Right cardiac atrium (tissue), 5 donors: ENCODE measurements around the gene E2F2. TPM values are rescaled to one million over a fixed set of nuclear protein-coding genes. Genes with fewer than 3 reads are reported as not detected.

Experiments
- ATAC-seq, 2 donors: fragments of 200-7000 bp; cut with Tn5 transposase; one replicate each; pipeline versions ENCODE4 v1.8.0 to v1.9.1; 2020; ENCODE audit warnings: moderate library complexity in 2 of 2, mild to moderate bottlenecking in 1 of 2
- DNase-seq, 3 donors: peaks; one replicate each; pipeline ENCODE4 v3.0.0-alpha.2; 2020
- H3K27ac ChIP-seq: one replicate; pipeline ENCODE4 v1.5.1; 2013; ENCODE audit warnings: mild to moderate bottlenecking, low read length, control low read depth, moderate library complexity
- H3K27me3 ChIP-seq: one replicate; pipeline ENCODE4 v1.6.1; 2013; ENCODE audit not compliant: control insufficient read depth, insufficient read depth
- H3K4me1 ChIP-seq: one replicate; pipeline ENCODE4 v1.6.1; 2013; ENCODE audit warnings: low read length; ENCODE audit not compliant: control insufficient read depth, insufficient read depth
- H3K4me3 ChIP-seq: one replicate; pipeline ENCODE4 v1.5.1; 2013; ENCODE audit warnings: low read length, control low read depth
- H3K9me3 ChIP-seq: one replicate; pipeline ENCODE4 v1.6.1; 2013; ENCODE audit warnings: low read length; ENCODE audit not compliant: control insufficient read depth
- WGBS: extraction: QIAGEN DNeasy Blood & Tissue Kit; methylation state at CpG from one replicate; pipeline ENCODE4 v1.1.7; 2013; 5-methylcytosine and 5-hydroxymethylcytosine counted together
- intact Hi-C, 4 donors: fragments of 100-400 bp; cut with DNase I; formaldehyde crosslinking; loops; one replicate each; pipeline versions ENCODE4 v1.11.0 to v1.14.0; 2022 to 2023
- polyA plus RNA-seq: library from polyadenylated mRNA; stranded (reverse); fragments of 200-250 nt; gene quantifications from one replicate; pipeline ENCODE4 v1.2.3, GENCODE V29; 2013
- total RNA-seq, 4 donors: library from RNA; stranded (reverse); fragmentation: NEBNext Ultra II Directional; extraction: Animal tissue kit (Norgen Biotek cat#: 25700); gene quantifications; one replicate each; pipeline ENCODE4 v1.2.1, GENCODE V29; 2021
- donor health status: healthy with polysubstance abuse.
- donor health status: DM: no; HTN: yes; CAD: no.
- donor health status: DM: no; HTN: no; CAD: no.
- donor health status: DM: no; HTN: yes; CAD: no; lungs with severe emphysema.
- donor health status: DM: yes; HTN: yes; CAD: no.

Gene E2F2
- total and polyA plus RNA-seq, 5 donors, result 0.05 to 0.82 (median 0.23) TPM; not detected in 1

DNA sequence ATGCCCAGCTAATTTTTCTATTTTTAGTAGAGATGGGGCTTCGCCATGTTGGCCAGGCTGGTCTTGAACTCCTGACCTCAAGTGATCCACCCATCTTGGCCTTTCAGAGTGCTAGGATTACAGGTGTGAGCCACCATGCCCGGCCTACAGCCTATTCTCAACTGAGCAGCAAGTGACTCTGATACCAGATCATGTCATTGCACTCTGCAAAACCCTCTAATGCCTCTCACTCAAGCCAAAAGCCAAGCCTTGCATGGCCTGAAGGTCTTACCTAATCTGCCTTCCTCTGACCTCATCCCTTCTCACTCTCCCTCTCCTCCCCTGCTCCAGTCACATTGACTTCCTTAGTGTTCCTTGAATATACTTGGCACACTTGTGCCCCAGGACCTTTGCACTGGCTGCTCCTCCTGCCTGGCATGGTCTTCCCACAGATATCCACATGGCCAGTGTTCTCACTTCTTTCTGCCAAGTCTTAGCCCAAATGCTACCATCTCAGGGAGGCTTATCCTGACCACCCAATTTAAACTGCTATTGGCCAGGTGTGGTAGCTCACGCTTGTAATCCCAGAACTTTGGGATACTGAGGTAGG is 38.8 kb downstream of the E2F2 start:
- ATAC-seq (no peak), DNase-seq (no peak)
- 88% methylated on average over 3 of the region's 3 CpGs for WGBS
- intact Hi-C loops, result no loop called here
- Histone ChIP-seq H3K4me1 (no peaks in the 10 kb centered on the region), H3K4me3 (no peak overlapping the region), H3K27ac (no peak overlapping the region), H3K27me3 (no peaks in the 10 kb centered on the region), H3K9me3 (no peaks in the 10 kb centered on the region)

- intact Hi-C loops, result no loop called here
- ATAC-seq (no peak), DNase-seq (peak in 1 of 3 donors; percentile 18)
- Histone ChIP-seq H3K9me3 (no peaks in the 10 kb centered on the region), H3K4me3 (no peak overlapping the region), H3K27ac (no peak overlapping the region), H3K4me1 (no peaks in the 10 kb centered on the region), H3K27me3 (no peaks in the 10 kb centered on the region)
- WGBS, result 47% methylated on average over 5 of the region's 5 CpGs
Measured at GRCh38 chr1:23489842-23490241, 41.2 kb downstream of the E2F2 start.

DNA sequence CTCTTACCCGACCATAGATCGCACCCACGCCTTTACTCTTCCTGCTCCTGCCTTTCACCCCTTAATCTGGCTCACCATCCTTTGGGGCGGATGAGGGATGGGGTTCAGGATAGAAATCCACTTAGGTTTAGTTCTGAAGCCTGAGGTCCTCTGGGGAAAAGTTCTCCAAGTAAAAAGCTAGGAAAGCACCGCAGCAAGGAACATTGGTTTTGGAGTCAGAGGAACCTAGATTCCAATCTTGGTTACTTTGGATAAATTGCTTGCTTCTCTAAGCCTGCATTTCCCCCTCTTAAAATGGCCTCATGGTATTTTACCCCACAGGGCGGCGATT is 46.1 kb downstream of the E2F2 start:
- DNase-seq (no peak), ATAC-seq (no peak)
- Histone ChIP-seq H3K27me3 (no peaks in the 10 kb centered on the region), H3K4me1 (peaks cover 12% of the 10 kb centered on the region), H3K4me3 (peak overlapping the region; percentile 99), H3K27ac (no peak overlapping the region), H3K9me3 (no peaks in the 10 kb centered on the region)
- intact Hi-C loops, result no loop called here
- 43% methylated on average over 7 of the region's 7 CpGs for WGBS

DNA sequence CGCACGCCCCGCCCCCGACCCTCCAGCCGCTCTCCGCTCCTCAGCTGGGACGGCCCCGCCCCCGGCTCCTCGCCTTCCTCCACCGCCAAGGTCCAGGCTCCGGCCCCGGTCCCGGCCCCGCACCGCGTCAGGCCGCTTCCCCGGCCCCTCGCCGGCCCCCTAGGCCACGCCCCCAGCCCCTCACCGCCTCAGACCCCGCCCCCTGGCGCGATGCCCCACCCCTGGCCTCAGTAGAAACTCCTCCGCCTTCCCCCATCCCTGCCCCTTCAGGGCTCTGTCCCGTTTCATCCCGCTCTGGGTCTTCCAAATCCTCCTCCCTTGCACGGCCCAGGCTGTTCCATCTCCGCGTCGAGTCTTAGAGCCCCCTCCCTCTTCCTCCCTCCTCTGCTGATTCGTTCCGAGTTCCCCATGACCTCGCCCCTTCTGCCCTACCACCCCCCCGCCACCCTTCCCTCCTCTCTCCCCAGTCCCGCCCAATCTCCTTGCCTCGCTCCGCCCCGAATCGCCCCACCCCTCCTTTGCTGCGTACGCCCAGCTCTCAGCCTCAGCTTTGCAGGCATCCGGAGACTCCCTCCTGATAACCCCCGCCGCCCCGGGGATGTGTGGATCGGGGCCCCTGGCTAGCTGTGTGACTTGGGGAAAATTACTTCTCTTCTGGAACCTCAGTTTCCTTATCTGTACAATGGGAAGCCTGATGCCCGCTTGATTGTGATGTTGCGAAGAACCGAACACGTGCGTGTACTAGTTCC is 46.6 kb downstream of the E2F2 start:
- 5% methylated on average over 54 of the region's 54 CpGs for WGBS
- Histone ChIP-seq H3K27ac (peak overlapping the region; percentile 95), H3K27me3 (no peaks in the 10 kb centered on the region), H3K4me1 (peaks cover 12% of the 10 kb centered on the region), H3K9me3 (no peaks in the 10 kb centered on the region), H3K4me3 (peak overlapping the region; percentile 99)
- ATAC-seq (peak; percentile 95), DNase-seq (peak; percentile 97 to 99 (median 98))
- intact Hi-C loops, result no loop called here

DNA sequence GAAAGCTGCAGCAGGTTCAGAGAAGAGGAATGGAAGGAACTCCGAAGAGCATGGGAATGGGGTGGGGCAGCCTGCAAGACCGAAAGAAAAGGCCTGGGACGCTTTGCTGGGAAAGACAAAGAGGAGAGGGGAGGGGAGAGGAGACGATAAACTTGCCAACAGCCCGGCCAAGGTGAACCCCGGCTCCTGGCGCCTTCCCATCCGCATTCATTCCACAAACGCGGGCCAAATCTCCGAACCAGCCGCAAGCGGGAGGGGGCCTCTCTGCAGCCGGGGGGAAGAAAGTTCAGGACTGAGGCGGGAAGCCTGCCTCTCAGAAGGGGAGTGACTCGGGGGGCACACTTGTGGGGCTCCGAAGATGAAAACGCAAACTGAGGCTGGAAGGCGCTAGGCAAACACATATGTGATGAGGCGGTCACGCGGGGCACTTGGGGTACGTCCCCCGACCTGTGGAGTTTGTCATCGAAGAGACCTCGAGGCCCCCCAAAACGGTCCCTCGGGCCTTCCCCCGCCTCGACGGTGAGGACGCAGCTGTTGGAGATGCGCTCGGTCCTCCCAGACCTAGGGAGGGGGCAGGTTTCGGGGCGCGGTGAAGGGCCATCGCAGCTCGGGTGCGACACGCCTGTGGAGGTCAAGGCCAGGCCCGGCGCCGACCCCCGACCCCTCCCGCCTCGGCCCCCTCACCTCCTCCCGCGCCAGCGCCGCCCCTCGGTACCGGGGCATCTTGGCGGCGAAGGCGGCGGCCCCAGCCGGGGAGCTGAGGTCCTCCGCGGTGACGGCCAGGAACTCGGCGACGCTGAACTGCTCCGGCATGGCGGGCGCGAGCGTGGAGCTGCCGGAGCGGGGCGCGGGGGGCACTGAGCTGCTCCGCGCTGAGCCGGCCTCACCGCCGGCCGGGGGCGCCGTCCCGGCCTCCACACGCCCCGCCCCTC is 47.4 kb downstream of the E2F2 start, which contains the start of gene ASAP3:
TSS of gene ASAP3 (minus strand) at position 859 of the 932 bp plus-strand sequence. CDS start at position 813, 46 bp downstream.
- Histone ChIP-seq H3K9me3 (no peaks in the 10 kb centered on the region), H3K27ac (peak within 1 kb of the TSS; percentile 95), H3K27me3 (no peaks in the 10 kb centered on the region), H3K4me3 (peak within 1 kb of the TSS; percentile 99), H3K4me1 (peaks cover 17% of the 10 kb centered on the region)
- DNase-seq (peak; percentile 61 to 86 (median 78)), ATAC-seq (peak; percentile 1 to 5)
- intact Hi-C loops, result no loop called here
- WGBS, result under 1% methylated on average over 84 of the region's 84 CpGs

GRCh38 chr1:23481904-23482303 is 49.1 kb downstream of the E2F2 start:
- H3K9me3 ChIP-seq, result no peaks in the 10 kb centered on the region
- WGBS, result 93% methylated on average over 6 of the region's 6 CpGs
- no peak for ATAC-seq
- no peak overlapping the region for H3K4me3 ChIP-seq
- intact Hi-C loops, result no loop called here
- H3K27ac ChIP-seq, result peak overlapping the region; percentile 38
- H3K4me1 ChIP-seq, result peaks cover 17% of the 10 kb centered on the region
- no peak for DNase-seq
- H3K27me3 ChIP-seq, result no peaks in the 10 kb centered on the region

DNA sequence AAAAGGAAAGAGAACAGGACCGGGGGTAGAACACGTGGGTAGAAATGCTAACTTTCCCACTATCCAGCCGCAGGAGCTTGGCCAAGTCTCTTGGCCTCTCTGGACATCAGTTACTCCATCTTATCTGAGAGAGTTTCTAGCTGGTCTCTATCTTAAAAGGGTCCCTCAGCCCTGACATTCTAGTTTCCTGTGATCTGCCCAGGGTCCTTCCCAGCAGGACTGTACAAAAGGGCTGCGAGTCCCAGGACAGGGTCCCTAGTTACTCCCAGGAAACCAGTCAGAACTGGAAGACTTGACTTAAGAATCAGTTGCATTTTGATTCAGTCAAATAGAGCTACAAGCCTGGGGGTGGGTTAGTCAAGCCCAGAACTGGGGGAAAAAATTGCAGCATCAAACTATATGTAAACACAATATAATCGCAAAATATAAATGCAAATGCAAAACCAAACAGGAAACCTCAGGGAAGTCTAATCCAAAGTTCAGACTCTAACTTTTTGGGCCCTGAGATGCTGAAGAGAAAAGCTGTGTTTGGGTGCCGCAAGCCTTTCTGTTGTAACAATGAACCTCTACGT is 49.9 kb downstream of the E2F2 start:
- Histone ChIP-seq H3K4me1 (peaks cover 17% of the 10 kb centered on the region), H3K27ac (peak overlapping the region; percentile 38), H3K27me3 (no peaks in the 10 kb centered on the region), H3K4me3 (no peak overlapping the region), H3K9me3 (no peaks in the 10 kb centered on the region)
- intact Hi-C loops, result no loop called here
- DNase-seq (no peak), ATAC-seq (no peak)
- WGBS, result 80% methylated on average over 7 of the region's 7 CpGs

DNA sequence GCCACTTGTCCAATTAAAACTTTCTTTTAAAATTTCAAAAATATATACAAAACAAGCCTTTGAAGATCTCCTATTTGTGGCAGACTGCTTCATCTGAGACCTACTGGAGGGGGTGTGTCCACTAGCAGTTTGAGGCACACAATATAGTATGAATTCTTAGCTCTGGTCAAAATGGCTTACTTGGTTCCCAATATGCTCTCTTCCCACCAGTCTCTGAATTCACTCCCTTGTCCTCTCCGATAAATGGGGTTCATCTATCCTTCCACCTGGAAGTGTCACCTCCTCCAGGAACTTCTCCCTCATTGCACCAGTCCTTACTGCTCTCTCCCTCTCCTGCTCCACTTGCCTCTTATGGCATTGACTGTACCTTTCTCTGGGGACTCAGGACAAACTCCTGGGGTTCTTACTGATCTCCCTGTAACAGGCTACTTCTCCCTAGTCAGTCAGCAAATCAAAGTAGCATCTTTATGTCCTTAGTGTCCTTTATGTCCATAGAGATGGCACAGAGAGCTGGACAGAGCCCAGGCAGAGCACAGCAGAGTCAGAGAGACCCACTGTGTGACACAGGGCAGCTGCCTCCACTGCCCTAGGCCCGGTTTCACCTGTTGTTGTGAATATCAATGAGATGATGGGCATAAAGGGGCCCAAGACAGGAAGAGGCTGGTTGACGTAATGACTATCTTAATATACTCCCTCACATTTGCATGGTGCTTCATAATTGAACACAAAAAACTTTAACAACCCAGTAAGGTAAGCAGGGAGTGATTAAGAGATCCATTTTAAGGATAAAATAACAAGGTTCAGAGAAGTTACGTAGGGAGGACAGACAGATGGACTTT is 50.6 kb downstream of the E2F2 start:
- WGBS, result 88% methylated on average over 4 of the region's 4 CpGs
- intact Hi-C loops, result no loop called here

GRCh38 chr1:23479666-23479941 is 51.4 kb downstream of the E2F2 start:
- H3K9me3 ChIP-seq, result no peaks in the 10 kb centered on the region
- no peaks in the 10 kb centered on the region for H3K27me3 ChIP-seq
- 82% methylated on average over 2 of the region's 2 CpGs for WGBS
- ATAC-seq (no peak), DNase-seq (no peak)
- no peak overlapping the region for H3K4me3 ChIP-seq
- H3K27ac ChIP-seq, result no peak overlapping the region
- intact Hi-C loops, result no loop called here
- H3K4me1 ChIP-seq, result peaks cover 17% of the 10 kb centered on the region

More for the DNA sequence above, 50.6 kb downstream of the E2F2 start:
- no peaks in the 10 kb centered on the region for H3K9me3 ChIP-seq
- no peak overlapping the region for H3K4me3 ChIP-seq
- DNase-seq, result no peak
- no peak for ATAC-seq
- peaks cover 17% of the 10 kb centered on the region for H3K4me1 ChIP-seq
- H3K27ac ChIP-seq, result peak overlapping the region; percentile 66
- H3K27me3 ChIP-seq, result no peaks in the 10 kb centered on the region

GRCh38 chr1:23478896-23479665 is 52.0 kb downstream of the E2F2 start:
- ATAC-seq (peak; percentile 87 to 88), DNase-seq (peak; percentile 87 to 92 (median 92))
- no peaks in the 10 kb centered on the region for H3K27me3 ChIP-seq
- H3K9me3 ChIP-seq, result no peaks in the 10 kb centered on the region
- no peak overlapping the region for H3K4me3 ChIP-seq
- peak overlapping the region; percentile 91 for H3K27ac ChIP-seq
- intact Hi-C loops, result no loop called here
- H3K4me1 ChIP-seq, result peaks cover 17% of the 10 kb centered on the region
- 27% methylated on average over 9 of the region's 9 CpGs for WGBS
